ENCODE measurements around the gene PRKCH. TPM values are rescaled to one million over a fixed set of nuclear protein-coding genes. Genes with fewer than 3 reads are reported as not detected.

Gene PRKCH
- total and polyA plus RNA-seq, 9 of the 15 experiments (the other 6 are each of a cell fraction or from before 2014, with no cell fraction given), result 0.61 to 4.4 (median 4.0) TPM

GRCh38 chr14:61523751-61524150 is 202.4 kb downstream of the PRKCH start:
- Histone ChIP-seq H3K27me3 (ENCODE audit: control insufficient read depth in 2 of 2, insufficient read depth in 2 of 2, low read length in 2 of 2) (no peaks in the 10 kb centered on the region), H3K9ac (ENCODE audit: insufficient read depth in 1 of 2, low read depth in 2 of 2, low read length in 2 of 2) (no peak overlapping the region), H3K27ac (ENCODE audit: extremely low read depth, low read depth, low read length) (no peak overlapping the region), H3K4me3 (no peak overlapping the region), H3K4me1 (replicated peaks in 1 of 2; ENCODE audit: control insufficient read depth in 2 of 2, insufficient read depth in 2 of 2, low read length in 2 of 2) (peaks cover 4 to 23% of the 10 kb centered on the region in 2 experiments; a peak in 3 of 5 replicates), H3K36me3 (ENCODE audit: control insufficient read depth, insufficient read depth, low read length) (no peaks in the 10 kb centered on the region), H3K4me2 (ENCODE audit: insufficient read depth, low read length) (no peak overlapping the region), H4K20me1 (replicated peaks; ENCODE audit: control insufficient read depth, insufficient read depth, low read length) (no peaks in the 10 kb centered on the region), H2AFZ (ENCODE audit: low read depth, low read length) (no peak overlapping the region), H3K9me1 (ENCODE audit: control insufficient read depth, insufficient read depth, low read length) (no peaks in the 10 kb centered on the region), H3K79me2 (ENCODE audit: control insufficient read depth, insufficient read depth, low read length) (no peaks in the 10 kb centered on the region), H3K9me3 (replicated peaks; ENCODE audit: control insufficient read depth, insufficient read depth, low read depth, low read length) (no peaks in the 10 kb centered on the region)
- BruUV-seq (replicated peaks), result no TSS peak
- CTCF ChIA-PET (ENCODE audit: low intra/inter-chr PET ratio), result no interaction called here
- FAIRE-seq (no peak), DNase-seq (ENCODE audit: extremely low read depth in 1 of 4, low spot score in 3 of 4) (no peak), ATAC-seq (no peak)
- intact Hi-C loops (cut with micrococcal nuclease) (no loop called here), in situ Hi-C loops (cut with MboI) (no loop called here)
- 55% methylated on average over 5 of the region's 5 CpGs for WGBS (ENCODE audit: insufficient coverage, low coverage, missing lambda C conversion rate)
- POLR2A ChIA-PET, result interaction anchor here (2.1 kb wide), 1 partner anchor 13 kb away, joined by 10 read pairs; no protein-coding TSS in a partner anchor
- TF ChIP-seq ZFP1 (CRISPR knock-in tag; IDR thresholded peaks at IDR 0.05) (no peak), E2F8 (IDR thresholded peaks at IDR 0.05; ENCODE audit: low read depth, partially characterized antibody) (no peak), PREB (CRISPR knock-in tag; IDR thresholded peaks at IDR 0.05) (no peak), YY1 (IDR thresholded peaks at IDR 0.05; ENCODE audit: borderline replicate concordance in 1 of 3, control insufficient read depth in 1 of 3, extremely low read depth in 1 of 3, insufficient read depth in 3 of 3, insufficient read length in 1 of 3, insufficient replicate concordance in 2 of 3, low read depth in 1 of 3, low read length in 2 of 3) (no peak), ZNF561 (CRISPR knock-in tag; conservative IDR thresholded peaks at IDR 0.05) (no peak), CHD7 (IDR thresholded peaks at IDR 0.05; ENCODE audit: low read depth, low read length) (no peak)
